HL-60 (cell line): ENCODE results near the gene TMEM151A.

Source experiments
- CTCF ChIP-seq: IDR thresholded peaks from one replicate; pipeline ENCODE4 v1.5.1; 2011; ENCODE audit warnings: low read length, control low read depth, inconsistent platforms; ENCODE audit not compliant: insufficient read depth
- POLR2AphosphoS5 ChIP-seq: IDR thresholded peaks from 2 replicates; pipeline ENCODE4 v1.6.1; 2012; ENCODE audit warnings: low read depth
- SPI1 ChIP-seq: IDR thresholded peaks from 2 replicates; pipeline ENCODE4 v1.6.1; 2012; ENCODE audit warnings: low read depth, mild to moderate bottlenecking, borderline replicate concordance

- TF ChIP-seq CTCF (no peak), POLR2AphosphoS5 (no peak), SPI1 (no peak)
These were observed 37.5 kb downstream of the TMEM151A start for GRCh38 chr11:66329165-66329673.
